ENCODE results near the gene ASTN2.

Gene ASTN2

GRCh38 chr9:117187498-117187897 lies 227.4 kb downstream of the ASTN2 start:
- FAIRE-seq: no peak
- DNase-seq (ENCODE audit: insufficient read length, low spot score): no peak
- TF ChIP-seq, protein P1, sequence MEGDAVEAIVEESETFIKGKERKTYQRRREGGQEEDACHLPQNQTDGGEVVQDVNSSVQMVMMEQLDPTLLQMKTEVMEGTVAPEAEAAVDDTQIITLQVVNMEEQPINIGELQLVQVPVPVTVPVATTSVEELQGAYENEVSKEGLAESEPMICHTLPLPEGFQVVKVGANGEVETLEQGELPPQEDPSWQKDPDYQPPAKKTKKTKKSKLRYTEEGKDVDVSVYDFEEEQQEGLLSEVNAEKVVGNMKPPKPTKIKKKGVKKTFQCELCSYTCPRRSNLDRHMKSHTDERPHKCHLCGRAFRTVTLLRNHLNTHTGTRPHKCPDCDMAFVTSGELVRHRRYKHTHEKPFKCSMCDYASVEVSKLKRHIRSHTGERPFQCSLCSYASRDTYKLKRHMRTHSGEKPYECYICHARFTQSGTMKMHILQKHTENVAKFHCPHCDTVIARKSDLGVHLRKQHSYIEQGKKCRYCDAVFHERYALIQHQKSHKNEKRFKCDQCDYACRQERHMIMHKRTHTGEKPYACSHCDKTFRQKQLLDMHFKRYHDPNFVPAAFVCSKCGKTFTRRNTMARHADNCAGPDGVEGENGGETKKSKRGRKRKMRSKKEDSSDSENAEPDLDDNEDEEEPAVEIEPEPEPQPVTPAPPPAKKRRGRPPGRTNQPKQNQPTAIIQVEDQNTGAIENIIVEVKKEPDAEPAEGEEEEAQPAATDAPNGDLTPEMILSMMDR (IDR thresholded peaks at IDR 0.05; ENCODE audit: insufficient read depth, missing control alignments): no peak

DNA sequence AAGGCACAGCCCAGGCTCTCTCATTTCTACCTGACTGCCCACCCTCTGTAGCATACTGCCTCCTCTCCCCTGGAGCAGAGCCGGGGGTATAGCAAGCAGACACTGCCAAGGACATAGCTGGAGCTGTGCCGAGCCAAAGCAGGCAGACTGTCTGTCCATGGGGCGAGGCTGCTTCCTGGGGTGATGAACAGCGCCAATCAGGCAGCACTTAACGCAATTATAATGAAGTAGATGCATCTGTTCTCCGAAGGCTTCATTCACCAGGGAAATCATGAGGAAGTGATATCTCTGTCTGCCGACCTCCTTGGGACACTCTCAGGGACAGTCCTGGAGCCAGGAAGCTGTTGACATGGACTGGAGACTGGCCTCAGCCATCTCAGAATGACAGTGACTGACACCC lies 230.7 kb downstream of the ASTN2 start:
- TF ChIP-seq, protein P1 (IDR thresholded peaks at IDR 0.05; ENCODE audit: insufficient read depth, missing control alignments): no peak
- DNase-seq (ENCODE audit: insufficient read length, low spot score) (no peak), FAIRE-seq (no peak)

DNA sequence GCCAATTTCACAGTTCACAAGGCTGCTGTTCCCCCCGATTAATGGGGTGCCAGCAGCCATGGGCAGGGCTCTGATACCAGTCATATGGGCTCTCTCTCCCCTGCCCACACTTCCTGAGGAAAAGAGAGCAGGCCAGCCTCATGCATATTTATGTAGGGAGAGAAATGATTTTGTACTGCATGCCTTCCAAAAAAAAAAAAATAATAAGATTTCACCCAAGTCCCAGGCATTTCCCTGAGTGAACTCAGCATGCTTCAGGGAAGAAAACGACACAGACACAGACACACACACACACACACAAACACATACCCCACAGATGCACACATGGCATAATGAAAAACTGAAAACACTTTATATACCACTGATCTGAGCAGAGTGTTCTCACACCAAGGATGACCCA lies 232.8 kb downstream of the ASTN2 start:
- no peak for DNase-seq (ENCODE audit: insufficient read length, low spot score)
- FAIRE-seq: no peak

GRCh38 chr9:117180896-117181445 lies 233.9 kb downstream of the ASTN2 start:
- DNase-seq (ENCODE audit: insufficient read length, low spot score) (no peak), FAIRE-seq (no peak)
- TF ChIP-seq, protein P1 (IDR thresholded peaks at IDR 0.05; ENCODE audit: insufficient read depth, missing control alignments): no peak

More for the DNA sequence above, 232.8 kb downstream of the ASTN2 start:
- TF ChIP-seq, protein P1 (IDR thresholded peaks at IDR 0.05; ENCODE audit: insufficient read depth, missing control alignments): no peak

- TF ChIP-seq, protein P1 (IDR thresholded peaks at IDR 0.05; ENCODE audit: insufficient read depth, missing control alignments): no peak
- FAIRE-seq (no peak), DNase-seq (ENCODE audit: insufficient read length, low spot score) (no peak)
Measured at GRCh38 chr9:117178596-117179375, 236.1 kb downstream of the ASTN2 start.

- TF ChIP-seq, protein P1 (IDR thresholded peaks at IDR 0.05; ENCODE audit: insufficient read depth, missing control alignments): no peak
- DNase-seq (ENCODE audit: insufficient read length, low spot score) (no peak), FAIRE-seq (no peak)
Measured at GRCh38 chr9:117170567-117170966, 244.3 kb downstream of the ASTN2 start.

DNA sequence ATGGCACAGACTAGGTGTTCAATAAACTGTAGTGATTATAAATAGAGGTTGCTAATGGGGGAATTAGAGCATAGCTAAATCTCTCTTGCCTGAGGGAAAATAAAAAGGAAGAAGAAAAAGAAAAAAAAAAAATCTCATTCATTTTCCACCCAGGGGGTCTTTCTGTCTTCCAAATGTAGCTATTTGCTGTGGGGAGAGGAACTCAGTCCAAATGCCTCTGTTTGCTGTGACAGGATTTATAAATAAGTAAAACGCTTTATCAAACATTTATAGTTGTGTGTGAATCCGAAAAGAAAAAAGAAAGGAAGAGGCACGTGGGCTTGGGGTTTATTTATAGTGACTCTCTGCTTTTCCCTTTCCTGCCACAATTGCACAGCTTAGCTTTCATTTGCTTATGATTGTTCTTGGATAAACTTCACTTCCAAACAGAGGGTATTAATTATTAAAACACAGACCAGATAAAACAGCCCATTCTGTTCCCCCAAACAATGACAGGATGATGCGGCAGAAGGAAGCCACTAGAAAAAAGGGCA lies 245.7 kb downstream of the ASTN2 start:
- DNase-seq (ENCODE audit: insufficient read length, low spot score) (no peak), FAIRE-seq (no peak)
- TF ChIP-seq, protein P1 (IDR thresholded peaks at IDR 0.05; ENCODE audit: insufficient read depth, missing control alignments): no peak
